Mesenteric fat pad (tissue), 1 donor: ENCODE measurements around the gene KISS1R. TPM values are rescaled to one million over a fixed set of nuclear protein-coding genes. Genes with fewer than 3 reads are reported as not detected.
"Not testable (repeated sequence)": the region's sequence is repeated elsewhere in the genome, so short reads cannot be mapped to it uniquely, and the experiment has no call there.

Source experiments
- DNase-seq: peaks from one replicate; pipeline ENCODE4 v3.0.0-alpha.2; 2020; ENCODE audit warnings: low spot score
- total RNA-seq: library from RNA; stranded (reverse); fragmentation: NEBNext Ultra II Directional; extraction: Animal tissue kit (Norgen Biotek cat#: 25700); gene quantifications from one replicate; pipeline ENCODE4 v1.2.1, GENCODE V29; 2021
- donor health status: DM: yes; HTN: yes; CAD: no.

The KISS1R gene
- total RNA-seq, 1 donor from 2014 or later, result not detected

DNA sequence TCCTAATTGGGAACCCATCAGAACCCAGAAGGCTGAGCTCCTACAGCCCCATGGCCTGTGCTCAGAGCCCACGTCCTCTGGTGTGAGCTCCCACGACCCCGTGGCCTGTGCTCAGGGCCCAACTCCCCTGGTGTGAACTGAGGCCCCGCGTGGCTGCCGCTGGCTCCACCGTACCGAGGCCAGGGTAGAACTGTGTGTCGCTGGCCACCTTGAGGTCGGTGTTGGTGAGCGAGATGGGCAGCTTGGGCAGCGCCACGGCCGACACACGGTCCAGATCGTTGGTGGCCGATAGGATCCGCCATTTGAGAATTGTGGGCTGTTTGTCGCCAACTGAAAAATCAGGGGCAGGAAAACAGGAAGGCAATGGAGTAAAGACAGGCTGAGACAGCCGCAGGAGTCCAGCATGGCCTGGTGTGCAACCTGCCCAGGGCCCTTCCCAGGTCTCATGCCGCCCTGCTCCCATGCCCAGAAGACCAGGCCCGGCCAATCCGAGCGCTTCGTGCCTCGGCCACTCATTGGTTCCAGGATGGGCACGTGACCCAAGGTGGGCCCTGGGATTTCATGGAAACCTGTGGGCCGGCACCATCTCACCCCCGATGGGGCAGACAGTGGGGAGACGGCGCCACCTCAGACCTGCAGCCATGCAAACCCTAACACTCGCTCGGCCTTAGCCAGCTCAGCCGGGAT is 35.6 kb upstream of the KISS1R start:
- DNase-seq, result no peak

DNA sequence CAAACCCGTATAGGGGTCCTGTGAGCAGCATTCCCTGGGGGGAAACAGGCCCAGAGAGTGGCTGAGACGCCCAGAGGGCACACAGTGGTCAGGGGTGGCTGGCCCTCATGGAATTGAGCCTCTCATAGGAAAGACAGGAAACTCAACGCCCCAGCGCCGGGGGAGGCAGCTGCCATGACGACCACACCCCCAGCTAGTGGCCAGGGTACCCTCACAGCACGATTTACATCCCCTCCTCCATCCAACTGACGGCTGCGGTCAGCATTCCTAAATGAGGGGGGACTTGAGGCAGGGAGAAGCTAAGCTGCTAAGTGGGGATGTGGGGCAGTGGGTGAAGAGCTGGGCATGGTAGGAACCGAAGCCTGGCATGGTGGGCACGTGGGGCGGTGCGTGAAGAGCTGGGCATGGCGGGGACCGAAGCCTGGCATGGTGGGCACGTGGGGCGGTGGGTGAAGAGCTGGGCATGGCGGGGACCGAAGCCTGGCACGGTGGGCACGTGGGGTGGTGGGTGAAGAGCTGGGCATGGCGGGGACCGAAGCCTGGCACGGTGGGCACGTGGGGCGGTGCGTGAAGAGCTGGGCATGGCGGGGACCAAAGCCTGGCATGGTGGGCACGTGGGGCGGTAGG is 34.1 kb upstream of the KISS1R start:
- DNase-seq, result no peak

DNA sequence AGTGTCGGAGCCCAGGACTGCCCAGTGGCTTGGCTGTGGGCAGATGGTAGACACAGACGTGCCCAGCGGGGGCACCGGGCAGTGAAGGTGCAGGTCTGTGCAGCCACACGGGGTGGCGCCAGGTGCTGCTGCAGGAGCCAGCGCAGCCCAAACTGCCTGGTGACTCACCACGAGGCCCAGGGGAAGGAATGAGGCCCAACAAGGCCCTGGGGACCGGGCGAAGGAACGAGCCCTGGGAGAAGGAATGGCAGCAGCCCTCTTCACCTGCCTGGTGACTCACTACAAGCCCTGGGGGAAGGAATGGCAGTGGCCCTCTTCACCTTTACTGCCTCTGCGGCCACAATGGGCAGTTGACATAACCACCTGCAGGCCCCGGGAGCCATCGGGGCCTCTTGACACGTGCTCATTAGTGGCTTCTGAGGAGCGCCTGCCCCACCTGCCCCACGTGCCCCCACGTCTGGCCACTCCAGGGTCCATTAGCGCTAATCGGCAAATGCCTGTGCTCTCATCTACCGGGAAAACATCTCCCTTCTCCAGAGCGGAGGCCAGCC is 33.4 kb upstream of the KISS1R start:
- DNase-seq, result no peak

DNA sequence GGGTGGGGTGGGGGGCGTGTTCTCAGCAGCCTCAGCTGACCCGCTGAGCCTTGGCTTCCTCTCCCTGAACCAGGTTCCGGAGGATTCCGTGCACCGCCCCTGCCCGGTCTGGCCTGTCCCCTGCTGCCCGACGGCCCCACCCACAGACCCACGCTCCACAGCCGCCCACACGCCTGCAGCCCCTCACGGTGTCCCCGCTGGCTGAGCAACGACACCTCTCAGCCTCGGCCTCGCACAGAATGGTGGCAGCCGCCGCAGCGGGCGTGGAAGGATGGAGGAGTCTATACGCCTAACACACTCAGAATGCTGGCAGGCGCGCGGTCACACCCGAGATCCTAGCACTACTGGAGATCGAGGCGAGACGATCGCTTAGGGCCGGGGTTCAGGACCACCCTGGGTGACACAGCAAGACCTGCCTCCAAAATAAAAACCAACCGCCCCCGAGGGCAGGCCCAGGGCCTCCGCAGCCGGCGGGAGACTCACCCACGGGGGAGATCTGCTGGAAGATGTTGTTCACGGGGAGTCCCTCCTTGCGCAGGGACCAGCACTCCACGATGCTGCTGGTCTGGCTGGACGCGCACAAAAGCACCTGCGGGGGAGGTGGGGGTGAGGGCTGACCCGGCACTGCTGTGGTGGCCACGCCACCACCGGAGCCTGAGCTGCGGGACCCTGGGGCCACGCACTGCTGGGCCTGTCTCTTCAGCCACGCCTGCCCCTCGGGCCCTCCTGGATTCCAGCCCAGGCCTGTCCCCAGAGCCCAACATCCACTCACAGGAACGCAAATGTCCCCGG is 32.5 kb upstream of the KISS1R start:
- DNase-seq, result no peak

DNA sequence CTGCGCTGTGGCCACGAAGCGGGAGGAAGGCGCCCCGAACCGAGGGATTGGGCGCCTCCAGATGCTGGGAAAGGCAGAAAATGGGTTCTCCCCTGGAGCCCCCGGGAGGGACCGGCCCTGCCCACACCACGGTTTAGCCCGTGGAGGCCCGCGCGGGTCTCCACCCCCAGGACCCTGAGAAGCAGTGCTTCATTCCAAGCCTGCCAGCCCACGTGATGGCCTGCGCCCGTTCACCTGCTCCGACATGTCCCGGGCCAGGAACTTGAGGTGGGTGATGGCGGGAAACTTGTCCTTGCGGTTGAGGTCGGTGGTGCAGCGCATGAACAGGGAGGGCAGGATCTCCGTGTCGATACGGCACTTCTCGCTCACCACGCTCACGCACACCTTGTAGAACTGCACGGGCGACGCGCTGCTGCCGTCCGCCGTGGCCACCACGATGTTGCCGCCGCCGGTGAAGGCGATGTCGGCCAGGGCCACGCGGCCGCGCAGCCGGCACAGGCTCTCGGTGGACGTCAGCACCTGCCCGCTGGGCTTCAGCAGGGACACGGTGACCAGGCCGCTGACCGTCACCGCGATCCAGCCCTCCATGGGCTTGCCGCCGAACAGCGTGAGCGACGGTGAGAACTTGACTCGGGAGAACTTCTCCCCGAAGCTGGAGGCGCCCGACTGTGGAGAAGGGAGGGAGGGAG is 31.5 kb upstream of the KISS1R start:
- DNase-seq, result no peak

DNA sequence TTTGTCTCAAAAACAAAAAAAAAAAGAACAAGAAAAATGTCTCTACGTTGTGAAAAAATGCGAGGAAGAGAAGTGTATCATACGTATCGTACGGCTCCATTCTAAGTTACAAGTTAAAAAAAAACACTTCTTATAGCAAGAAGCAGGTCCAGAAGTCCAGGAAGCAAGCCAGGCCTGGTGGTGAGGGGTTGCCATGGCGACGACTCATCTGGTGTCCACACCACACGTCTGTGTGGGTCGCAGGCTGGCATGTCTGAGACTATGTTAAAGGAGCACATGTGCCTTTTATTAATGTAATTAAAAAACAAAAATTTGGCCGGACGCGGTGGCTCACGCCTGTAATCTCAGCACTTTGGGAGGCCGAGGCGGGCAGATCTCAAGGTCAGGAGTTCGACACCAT is 30.1 kb upstream of the KISS1R start:
- no peak for DNase-seq

DNA sequence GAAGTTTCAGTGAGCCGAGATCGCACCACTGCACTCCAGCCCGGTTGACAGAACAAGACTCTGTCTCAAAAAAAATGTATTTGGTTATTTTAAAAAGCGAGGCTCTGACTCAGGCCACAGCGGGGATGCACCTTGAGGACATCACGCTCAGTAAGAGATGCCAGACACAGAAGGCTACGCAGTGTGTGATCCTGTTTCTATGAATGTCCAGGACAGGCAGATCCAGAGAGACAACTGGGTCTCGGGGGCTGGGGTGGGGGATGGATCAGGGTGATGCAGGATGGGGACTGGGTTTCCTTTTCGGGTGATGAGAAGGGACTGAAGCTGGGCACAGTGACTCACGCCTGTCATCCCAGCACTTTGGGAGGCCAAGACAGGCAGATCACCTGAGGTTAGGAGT is 29.5 kb upstream of the KISS1R start:
- no peak for DNase-seq

DNA sequence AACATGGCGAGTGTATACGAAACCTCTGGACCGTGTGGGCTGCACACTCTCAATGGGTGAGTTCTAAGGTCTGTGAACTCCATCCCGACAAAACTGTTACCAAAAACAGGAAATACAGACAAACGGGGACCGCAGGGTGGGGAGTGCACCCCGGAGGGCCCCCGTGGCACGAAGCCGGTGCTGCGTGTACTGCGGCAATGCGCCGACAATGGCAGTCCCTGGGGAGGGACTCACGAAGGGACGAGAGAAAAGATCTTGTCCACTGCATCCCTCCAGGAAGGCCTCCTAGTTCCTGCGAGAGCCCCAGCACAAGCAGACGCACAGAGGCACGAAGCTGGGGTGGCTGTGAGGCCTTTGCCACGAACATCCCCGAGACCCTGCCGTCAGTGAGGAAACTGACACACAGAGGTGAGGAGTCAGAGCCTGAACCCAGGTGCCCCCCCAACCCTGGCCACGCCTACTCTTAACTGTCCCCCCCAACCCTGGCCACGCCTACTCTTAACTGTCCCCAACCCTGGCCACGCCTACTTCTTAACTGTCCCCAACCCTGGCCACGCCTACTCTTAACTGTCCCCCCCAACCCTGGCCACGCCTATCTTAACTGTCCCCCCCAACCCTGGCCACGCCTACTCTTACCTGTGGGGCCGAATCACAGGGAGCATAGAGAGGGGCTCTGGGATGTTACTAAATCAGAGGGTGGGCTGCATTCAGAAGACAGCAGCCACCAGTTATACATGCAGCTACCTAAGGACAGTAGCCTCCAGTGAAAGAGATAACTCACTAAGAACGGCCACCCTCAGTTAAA is 28.4 kb upstream of the KISS1R start:
- DNase-seq, result no peak

DNA sequence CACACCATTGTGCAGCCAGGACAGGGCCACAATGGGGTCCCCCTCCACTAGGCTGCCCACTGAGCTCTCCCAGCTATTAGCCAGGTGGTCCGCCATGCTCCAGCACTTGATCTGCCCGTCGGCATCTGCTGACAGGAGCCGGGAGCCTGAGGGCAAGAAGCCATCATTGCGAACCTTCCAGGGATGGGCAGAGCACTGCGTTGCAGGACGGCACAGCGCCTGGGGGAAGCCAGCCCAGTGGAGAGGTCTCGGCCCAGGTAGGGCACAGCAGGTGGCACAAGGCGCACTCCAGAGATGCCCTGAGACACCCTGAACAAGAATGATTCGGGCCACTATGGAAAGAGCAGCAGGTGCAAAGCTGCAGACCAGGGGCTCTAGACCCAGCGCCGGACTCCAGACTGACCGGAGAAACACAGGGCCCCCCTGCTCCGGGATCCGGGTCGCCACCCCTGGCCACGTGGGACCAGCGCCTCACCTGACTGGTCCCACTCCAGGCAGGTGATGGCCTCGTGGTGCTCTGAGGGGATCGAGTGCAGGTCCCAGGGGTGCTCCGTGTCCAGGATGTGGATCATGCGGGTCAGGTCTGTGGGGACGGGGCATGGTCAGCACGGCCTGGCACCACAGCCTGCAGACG is 27.4 kb upstream of the KISS1R start:
- no peak for DNase-seq

DNA sequence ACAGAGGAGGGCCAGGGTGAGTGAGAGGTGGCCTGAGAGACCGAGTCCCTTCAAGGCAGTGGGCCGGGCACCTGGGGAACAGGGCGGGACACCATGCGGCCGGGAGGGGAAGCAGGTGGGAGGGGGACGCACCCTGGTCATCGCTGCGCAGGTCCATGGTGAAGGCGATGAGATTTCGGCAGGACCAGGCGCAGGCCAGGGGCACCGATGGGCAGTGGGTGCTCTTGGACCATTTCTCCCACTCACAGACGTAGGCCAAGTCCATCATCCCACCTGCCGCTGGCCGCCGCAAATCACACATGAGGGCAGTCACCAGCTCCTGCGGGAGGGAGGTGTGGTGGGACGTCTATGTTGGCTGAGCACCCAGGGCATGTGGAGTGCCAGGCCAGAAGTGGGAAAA is 26.3 kb upstream of the KISS1R start:
- no peak for DNase-seq

DNA sequence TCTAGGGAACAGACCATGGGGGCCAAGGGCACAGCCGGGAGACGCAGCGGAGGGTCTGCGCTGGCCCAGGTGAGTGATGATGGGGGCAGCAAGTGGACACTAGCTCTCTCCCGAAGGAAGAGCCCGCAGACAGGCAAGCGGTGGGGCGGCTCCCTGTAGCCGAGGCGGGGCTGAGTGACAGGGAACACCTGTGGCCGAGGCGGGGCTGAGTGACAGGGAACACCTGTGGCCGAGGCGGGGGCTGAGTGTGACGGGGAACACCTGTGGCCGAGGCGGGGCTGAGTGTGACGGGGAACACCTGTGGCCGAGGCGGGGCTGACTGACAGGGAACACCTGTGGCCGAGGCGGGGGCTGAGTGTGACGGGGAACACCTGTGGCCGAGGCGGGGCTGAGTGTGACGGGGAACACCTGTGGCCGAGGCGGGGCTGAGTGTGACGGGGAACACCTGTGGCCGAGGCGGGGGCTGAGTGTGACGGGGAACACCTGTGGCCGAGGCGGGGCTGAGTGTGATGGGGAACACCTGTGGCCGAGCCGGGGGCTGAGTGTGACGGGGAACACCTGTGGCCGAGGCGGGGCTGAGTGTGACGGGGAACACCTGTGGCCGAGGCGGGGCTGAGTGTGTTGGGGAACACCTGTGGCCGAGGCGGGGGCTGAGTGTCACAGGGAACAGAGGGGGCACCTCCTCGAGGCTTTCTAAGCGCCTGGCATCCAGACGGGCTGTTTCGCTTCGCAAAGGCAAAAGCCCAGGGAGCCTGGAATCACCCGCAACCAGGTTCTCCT is 25.5 kb upstream of the KISS1R start:
- DNase-seq, result not testable (repeated sequence)

DNA sequence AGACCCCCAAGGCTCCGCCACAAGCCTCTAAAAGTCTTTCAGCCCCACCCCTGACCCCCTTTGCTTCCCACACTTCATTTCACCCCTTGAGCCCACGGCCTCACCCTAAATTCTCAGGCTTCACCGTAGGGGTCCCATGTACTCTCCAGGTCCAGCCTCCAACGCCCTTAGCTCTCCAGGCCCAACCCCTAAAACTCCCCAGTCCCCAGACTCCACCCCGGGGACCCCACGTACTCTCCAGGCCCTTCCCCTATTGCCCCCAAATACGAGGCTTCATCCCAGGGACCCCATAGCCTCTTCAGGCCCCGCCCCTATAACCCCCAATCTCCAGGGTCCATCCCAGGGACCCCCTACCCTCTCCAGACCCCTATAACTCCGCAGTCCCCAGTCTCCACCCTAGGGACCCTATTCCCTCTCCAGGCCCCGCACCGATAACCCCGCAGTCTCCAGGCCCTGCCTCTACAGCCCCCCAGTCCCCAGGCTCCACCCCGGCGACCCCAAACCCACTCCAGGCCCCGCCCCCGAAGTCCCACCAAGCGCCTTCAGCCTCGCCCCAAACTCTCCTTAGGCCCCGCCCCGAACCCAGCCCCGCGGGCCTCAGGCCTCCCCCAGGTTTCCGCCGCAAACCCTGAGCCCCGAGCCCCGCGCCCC is 24.8 kb upstream of the KISS1R start:
- DNase-seq, result no peak

DNA sequence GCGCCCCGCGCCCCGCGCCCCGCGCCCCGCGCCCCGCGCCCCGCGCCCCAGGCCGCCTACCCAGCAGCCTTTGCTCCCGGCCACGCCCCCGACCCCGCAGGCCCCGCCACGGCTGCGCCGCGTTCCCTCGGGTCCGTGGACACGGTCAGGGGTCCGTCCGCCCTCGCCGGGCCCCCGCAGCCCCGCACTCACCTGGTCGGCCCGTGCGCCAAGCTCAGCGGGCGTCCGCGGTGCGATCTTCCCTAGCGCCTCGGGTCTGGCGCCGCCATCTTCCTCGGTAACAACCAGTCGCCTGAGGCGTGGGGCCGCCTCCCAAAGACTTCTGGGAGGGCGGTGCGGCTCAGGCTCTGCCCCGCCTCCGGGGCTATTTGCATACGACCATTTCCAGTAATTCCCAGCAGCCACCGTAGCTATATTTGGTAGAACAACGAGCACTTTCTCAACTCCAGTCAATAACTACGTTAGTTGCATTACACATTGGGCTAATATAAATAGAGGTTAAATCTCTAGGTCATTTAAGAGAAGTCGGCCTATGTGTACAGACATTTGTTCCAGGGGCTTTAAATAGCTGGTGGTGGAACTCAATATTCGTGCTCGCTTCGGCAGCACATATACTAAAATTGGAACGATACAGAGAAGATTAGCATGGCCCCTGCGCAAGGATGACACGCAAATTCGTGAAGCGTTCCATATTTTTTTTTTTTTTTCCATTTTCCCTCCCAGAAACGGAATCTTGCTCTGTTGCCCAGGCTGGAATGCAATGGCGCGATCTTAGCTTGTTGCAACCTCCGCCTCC is 24.0 kb upstream of the KISS1R start, which contains the start of the genes MED16 and RNU6-9:
Gene MED16, minus strand, starts transcription at position 294 of the 796 bp plus-strand sequence. CDS start 2,056 bp downstream, outside the sequence.
Gene RNU6-9, plus strand, starts transcription at position 591 of the 796 bp plus-strand sequence.
- peak; percentile 98 for DNase-seq

DNA sequence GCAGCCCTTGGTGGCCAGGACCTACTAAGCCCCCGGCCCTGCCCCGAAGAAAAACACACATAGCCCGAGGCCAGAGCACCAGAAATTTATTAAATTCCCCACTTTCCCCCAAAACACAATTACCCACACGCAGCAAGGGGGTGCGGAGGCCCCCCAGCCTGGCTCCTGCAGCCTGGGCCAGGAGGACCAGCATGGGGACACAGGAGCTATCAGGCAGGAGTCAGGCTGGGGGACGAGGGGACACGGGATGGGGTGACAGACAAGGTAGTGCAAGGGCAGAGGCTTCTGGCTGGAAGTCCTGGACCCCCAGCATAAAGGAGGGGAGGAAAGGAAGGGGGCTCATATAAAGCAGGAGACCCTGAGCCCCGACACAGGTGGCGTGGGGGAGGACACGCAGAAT is 20.7 kb upstream of the KISS1R start:
- DNase-seq, result no peak

DNA sequence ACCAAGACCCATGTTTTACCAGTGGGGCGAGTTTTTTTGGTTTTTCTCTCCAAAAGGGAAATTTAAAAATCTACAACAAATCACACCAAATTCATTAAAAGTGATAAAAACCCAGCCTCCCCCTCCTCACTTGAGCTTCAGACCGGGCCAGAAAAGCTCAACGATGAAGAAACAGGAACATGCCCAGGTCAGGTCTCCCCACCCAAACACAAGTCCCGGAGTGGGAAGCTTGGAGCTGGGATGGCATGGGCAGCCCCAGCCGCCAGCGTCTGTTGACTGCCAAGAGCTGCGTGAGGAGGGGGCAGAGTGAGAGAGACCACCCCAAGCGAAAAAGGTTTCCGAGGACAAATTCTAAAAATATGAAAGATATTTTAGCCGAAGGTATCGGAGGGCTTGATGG is 20.1 kb upstream of the KISS1R start:
- DNase-seq, result no peak

DNA sequence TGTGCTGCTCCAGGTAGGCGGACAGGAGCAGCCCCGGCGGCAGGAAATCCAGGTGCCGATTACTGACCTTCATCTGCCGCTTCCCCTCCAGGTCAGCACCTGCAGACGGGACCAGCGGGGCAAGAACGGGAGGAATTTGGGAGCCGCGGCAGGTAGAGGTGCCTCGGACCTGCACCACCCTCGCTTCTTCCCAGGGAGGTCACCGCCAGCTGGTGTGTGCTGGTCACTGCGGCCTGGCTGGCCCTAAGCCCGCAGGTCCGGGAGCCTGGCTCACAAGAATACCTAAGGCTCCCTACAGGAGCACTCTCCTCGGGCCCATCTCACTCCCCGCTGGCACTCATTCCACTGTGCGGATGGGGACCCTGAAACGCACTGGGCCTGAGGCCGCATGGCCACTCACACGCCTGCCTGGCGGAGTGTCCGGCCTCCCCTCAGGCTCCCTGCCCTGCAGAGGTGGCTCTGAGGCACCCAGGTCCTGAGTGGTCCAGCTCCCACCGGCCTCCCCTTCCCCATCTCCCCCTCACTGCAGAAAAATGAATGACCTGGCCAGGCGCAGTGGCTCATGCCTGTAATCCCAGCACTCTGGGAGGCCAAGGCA is 19.6 kb upstream of the KISS1R start:
- no peak for DNase-seq

DNA sequence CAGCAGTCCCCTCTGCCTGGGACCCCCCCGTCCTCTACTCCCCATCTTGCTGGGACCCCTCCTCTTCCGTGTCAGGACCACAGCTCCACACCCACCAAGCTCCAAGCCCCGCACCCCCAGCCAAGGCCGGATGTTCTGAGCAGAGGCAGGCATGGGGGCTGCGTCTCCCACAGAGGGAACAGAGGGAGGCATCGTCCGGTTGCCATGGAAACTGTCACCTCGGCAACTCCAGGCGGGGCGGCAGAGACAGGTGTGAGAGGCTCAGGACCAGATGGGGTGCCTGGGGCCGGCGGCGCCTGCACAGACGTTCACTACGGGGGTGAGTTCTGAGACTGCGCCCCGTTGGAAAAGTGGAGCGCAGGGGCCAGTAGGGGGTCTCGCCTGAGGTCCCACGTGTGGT is 18.5 kb upstream of the KISS1R start:
- DNase-seq, result no peak
